ENCODE measurements around the gene MYG1.

MYG1 gene

GRCh38 chr12:53345486-53346188 lies 46.1 kb downstream of the MYG1 start:
- Histone ChIP-seq H3K27me3 (replicated peaks; ENCODE audit: insufficient read depth, low read length) (no peaks in the 10 kb centered on the region), H3K79me2 (ENCODE audit: low read length) (no peaks in the 10 kb centered on the region), H3K4me2 (ENCODE audit: low read depth, low read length) (peak overlapping the region; percentile 98), H2AFZ (ENCODE audit: low read length) (peak overlapping the region; percentile 99), H3K27ac (ENCODE audit: low read length) (no peak overlapping the region), H3K9ac (ENCODE audit: low read length) (no peak overlapping the region), H3K4me3 (ENCODE audit: low read length) (peak overlapping the region; percentile 90), H3F3A (ENCODE audit: insufficient read depth, low read length) (peaks cover 4% of the 10 kb centered on the region; the same call in 1 of the 2 replicates), H4K20me1 (ENCODE audit: insufficient read depth, low read length) (no peaks in the 10 kb centered on the region), H3K4me1 (ENCODE audit: low read length) (peaks cover 8% of the 10 kb centered on the region; the same call in 1 of the 2 replicates), H3K9me2 (replicated peaks; ENCODE audit: insufficient read depth, low read length) (no peaks in the 10 kb centered on the region), H3K9me3 (replicated peaks; ENCODE audit: insufficient read depth, low read length) (no peaks in the 10 kb centered on the region), H3K36me3 (replicated peaks; ENCODE audit: insufficient read depth, low read length) (no peaks in the 10 kb centered on the region)
- no peak for TF ChIP-seq EZH2phosphoT487 (IDR thresholded peaks at IDR 0.05; ENCODE audit: low read length)
- TF ChIP-seq, protein P1, sequence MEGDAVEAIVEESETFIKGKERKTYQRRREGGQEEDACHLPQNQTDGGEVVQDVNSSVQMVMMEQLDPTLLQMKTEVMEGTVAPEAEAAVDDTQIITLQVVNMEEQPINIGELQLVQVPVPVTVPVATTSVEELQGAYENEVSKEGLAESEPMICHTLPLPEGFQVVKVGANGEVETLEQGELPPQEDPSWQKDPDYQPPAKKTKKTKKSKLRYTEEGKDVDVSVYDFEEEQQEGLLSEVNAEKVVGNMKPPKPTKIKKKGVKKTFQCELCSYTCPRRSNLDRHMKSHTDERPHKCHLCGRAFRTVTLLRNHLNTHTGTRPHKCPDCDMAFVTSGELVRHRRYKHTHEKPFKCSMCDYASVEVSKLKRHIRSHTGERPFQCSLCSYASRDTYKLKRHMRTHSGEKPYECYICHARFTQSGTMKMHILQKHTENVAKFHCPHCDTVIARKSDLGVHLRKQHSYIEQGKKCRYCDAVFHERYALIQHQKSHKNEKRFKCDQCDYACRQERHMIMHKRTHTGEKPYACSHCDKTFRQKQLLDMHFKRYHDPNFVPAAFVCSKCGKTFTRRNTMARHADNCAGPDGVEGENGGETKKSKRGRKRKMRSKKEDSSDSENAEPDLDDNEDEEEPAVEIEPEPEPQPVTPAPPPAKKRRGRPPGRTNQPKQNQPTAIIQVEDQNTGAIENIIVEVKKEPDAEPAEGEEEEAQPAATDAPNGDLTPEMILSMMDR (IDR thresholded peaks at IDR 0.05; ENCODE audit: low read length), result no peak
- no peak for TF ChIP-seq EZH2 (optimal IDR thresholded peaks at IDR 0.05; ENCODE audit: low read depth, low read length)
- no peak for DNase-seq

GRCh38 chr12:53346491-53346890 lies 47.0 kb downstream of the MYG1 start:
- Histone ChIP-seq H3K27me3 (replicated peaks; ENCODE audit: insufficient read depth, low read length) (no peaks in the 10 kb centered on the region), H4K20me1 (ENCODE audit: insufficient read depth, low read length) (no peaks in the 10 kb centered on the region), H3K4me2 (ENCODE audit: low read depth, low read length) (no peak overlapping the region), H3F3A (ENCODE audit: insufficient read depth, low read length) (peaks cover 4% of the 10 kb centered on the region; the same call in 1 of the 2 replicates), H3K36me3 (replicated peaks; ENCODE audit: insufficient read depth, low read length) (no peaks in the 10 kb centered on the region), H3K4me3 (ENCODE audit: low read length) (no peak overlapping the region), H3K4me1 (ENCODE audit: low read length) (peaks cover 8% of the 10 kb centered on the region; the same call in 1 of the 2 replicates), H3K9me2 (replicated peaks; ENCODE audit: insufficient read depth, low read length) (no peaks in the 10 kb centered on the region), H3K9me3 (replicated peaks; ENCODE audit: insufficient read depth, low read length) (no peaks in the 10 kb centered on the region), H3K27ac (ENCODE audit: low read length) (no peak overlapping the region), H3K9ac (ENCODE audit: low read length) (no peak overlapping the region), H2AFZ (ENCODE audit: low read length) (no peak overlapping the region), H3K79me2 (ENCODE audit: low read length) (no peaks in the 10 kb centered on the region)
- TF ChIP-seq EZH2phosphoT487 (IDR thresholded peaks at IDR 0.05; ENCODE audit: low read length) (no peak), EZH2 (optimal IDR thresholded peaks at IDR 0.05; ENCODE audit: low read depth, low read length) (no peak)
- TF ChIP-seq, protein P1 (IDR thresholded peaks at IDR 0.05; ENCODE audit: low read length), result no peak
- DNase-seq, result no peak

GRCh38 chr12:53347905-53348304 lies 48.4 kb downstream of the MYG1 start:
- H4K20me1 ChIP-seq (ENCODE audit: insufficient read depth, low read length), result no peaks in the 10 kb centered on the region
- H3K4me1 ChIP-seq (ENCODE audit: low read length), result peaks cover 8% of the 10 kb centered on the region; the same call in 1 of the 2 replicates
- H3K79me2 ChIP-seq (ENCODE audit: low read length), result no peaks in the 10 kb centered on the region
- H3K27ac ChIP-seq (ENCODE audit: low read length), result no peak overlapping the region
- H3K9me3 ChIP-seq (replicated peaks; ENCODE audit: insufficient read depth, low read length), result no peaks in the 10 kb centered on the region
- H3K9ac ChIP-seq (ENCODE audit: low read length), result no peak overlapping the region
- H3K4me3 ChIP-seq (ENCODE audit: low read length), result no peak overlapping the region
- H3K4me2 ChIP-seq (ENCODE audit: low read depth, low read length), result no peak overlapping the region
- TF ChIP-seq, protein P1 (IDR thresholded peaks at IDR 0.05; ENCODE audit: low read length), result no peak
- no peaks in the 10 kb centered on the region for H3K9me2 ChIP-seq (replicated peaks; ENCODE audit: insufficient read depth, low read length)
- no peaks in the 10 kb centered on the region for H3K36me3 ChIP-seq (replicated peaks; ENCODE audit: insufficient read depth, low read length)
- DNase-seq, result no peak
- peaks cover 4% of the 10 kb centered on the region; the same call in 1 of the 2 replicates for H3F3A ChIP-seq (ENCODE audit: insufficient read depth, low read length)
- no peak overlapping the region for H2AFZ ChIP-seq (ENCODE audit: low read length)
- H3K27me3 ChIP-seq (replicated peaks; ENCODE audit: insufficient read depth, low read length), result no peaks in the 10 kb centered on the region
